GM10248 (cell line): ENCODE results near the gene ADGRF4.

Experiments used
- CTCF ChIA-PET: fragments of 300-600 bp; sonication (Branson Sonifier 250); formaldehyde crosslinking; extraction: SDS; loops from one replicate; lab custom pipeline; 2021; ENCODE audit warnings: antibody characterized with exemption; lab: Yijun Ruan, JAX
- POLR2A ChIA-PET: fragments of 350-650 bp; sonication (Branson Sonifier 250); formaldehyde crosslinking; extraction: SDS; loops from one replicate; lab custom pipeline; 2020; ENCODE audit warnings: antibody characterized with exemption; lab: Yijun Ruan, JAX
- DNase-seq: peaks from one replicate; pipeline ENCODE4 v3.0.0; 2012; ENCODE audit errors: extremely low spot score
- CTCF ChIP-seq: IDR thresholded peaks from 2 replicates; pipeline ENCODE4 v1.5.1; 2012; ENCODE audit warnings: mild to moderate bottlenecking, low read depth; ENCODE audit errors: extremely low read depth, missing control alignments, control extremely low read depth

ADGRF4 gene

DNA sequence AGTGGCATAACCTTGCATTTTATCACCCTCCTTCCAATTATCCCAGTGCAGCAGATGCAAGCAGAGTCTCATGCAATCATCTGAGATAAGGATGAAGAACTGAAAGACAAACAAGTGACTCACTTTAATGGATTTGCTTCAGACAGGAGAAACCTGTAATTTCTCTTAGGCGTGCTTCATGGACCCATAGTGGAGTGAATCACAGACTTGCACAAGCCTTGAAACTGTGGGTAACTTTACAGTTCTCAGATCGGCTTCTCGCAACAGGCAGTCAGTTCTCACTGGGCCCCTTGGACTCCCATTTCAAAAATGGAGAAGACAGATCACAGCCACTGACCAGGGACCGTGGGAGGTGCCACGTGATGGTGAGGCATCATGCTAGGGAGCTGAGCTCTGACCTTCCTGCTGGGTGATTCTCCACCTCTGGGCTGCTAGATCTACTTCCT lies at the start of gene ADGRF4:
Gene ADGRF4 (plus strand): TSS at position 239 of the 446 bp plus-strand sequence. CDS start 8,666 bp downstream, outside the sequence.
- DNase-seq: no peak
- ChIA-PET POLR2A (no interaction called here), CTCF (no interaction called here)
- TF ChIP-seq CTCF: no peak

- no peak for DNase-seq
- ChIA-PET CTCF (no interaction called here), POLR2A (no interaction called here)
- TF ChIP-seq CTCF: no peak
Measured at GRCh38 chr6:47650553-47651432, 47.6 kb upstream of the ADGRF4 start.

GRCh38 chr6:47651505-47651944 lies 46.9 kb upstream of the ADGRF4 start:
- ChIA-PET CTCF (interaction anchor here (1.3 to 2.6 kb wide), 3 partner anchors 20 to 136 kb away, joined by 3 to 11 read pairs (median 6); no protein-coding TSS in a partner anchor), POLR2A (no interaction called here)
- no peak for DNase-seq
- TF ChIP-seq CTCF: no peak

DNA sequence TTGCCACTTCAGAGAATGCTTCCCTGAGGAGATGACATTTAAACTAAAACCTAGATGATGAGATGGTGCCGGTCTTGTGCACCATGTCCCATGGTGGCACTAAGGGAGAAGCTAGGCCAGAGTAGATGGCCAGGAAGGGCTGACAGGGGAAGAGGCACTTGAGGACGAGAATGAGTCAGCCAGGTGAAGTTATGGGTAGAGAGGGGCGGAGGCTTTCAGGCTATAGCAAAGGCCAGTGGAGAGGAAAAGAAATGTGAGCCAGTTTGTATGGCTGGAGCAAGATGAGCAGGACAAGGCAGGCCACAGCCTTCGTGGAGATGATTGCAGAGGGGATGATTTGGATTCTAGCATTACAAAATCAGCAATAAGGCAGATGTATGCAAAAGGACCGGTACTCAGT lies 44.7 kb upstream of the ADGRF4 start:
- CTCF ChIA-PET: interaction anchor here (1.1 to 2.6 kb wide), 2 partner anchors 23 to 80 kb away, joined by 3 to 11 read pairs; no protein-coding TSS in a partner anchor

DNA sequence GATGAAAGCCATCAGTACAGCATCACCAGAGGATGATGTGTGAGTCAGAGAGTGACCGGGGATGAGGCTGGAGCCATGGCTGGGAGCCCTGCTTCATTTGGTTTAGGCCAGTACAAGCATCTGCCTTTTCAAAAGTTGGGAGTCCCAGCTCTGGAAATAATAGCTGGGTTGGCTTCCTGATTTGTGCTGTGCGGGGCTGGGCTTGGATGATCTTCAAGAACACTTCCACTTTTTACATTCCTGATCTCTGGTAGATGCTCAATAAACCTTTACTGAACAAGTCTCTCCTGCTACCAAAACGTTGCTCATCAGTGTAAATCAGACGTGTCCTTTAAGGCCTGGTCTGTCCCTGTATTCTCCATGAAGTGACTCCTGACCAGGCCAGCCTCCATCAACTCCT lies 44.1 kb upstream of the ADGRF4 start:
- ChIA-PET CTCF (interaction anchor here (1.1 to 2.6 kb wide), 2 partner anchors 23 to 80 kb away, joined by 3 to 11 read pairs; no protein-coding TSS in a partner anchor), POLR2A (no interaction called here)
- no peak for TF ChIP-seq CTCF
- no peak for DNase-seq

More for the DNA sequence above, 44.7 kb upstream of the ADGRF4 start:
- POLR2A ChIA-PET: no interaction called here
- TF ChIP-seq CTCF: no peak
- DNase-seq: no peak

- DNase-seq: no peak
- no peak for TF ChIP-seq CTCF
- CTCF ChIA-PET: interaction anchor here (1.0 to 1.7 kb wide), 5 partner anchors 20 to 125 kb away, joined by 3 to 8 read pairs (median 5); no protein-coding TSS in a partner anchor
- POLR2A ChIA-PET: interaction anchor here (0.6 kb wide), 1 partner anchor 100 kb away, joined by 4 read pairs; no protein-coding TSS in a partner anchor
Measured at GRCh38 chr6:47655719-47656595, 42.4 kb upstream of the ADGRF4 start.
